Choroid plexus epithelial cell (primary cell): ENCODE measurements around the gene CMYA5.
"Not testable (repeated sequence)": the region's sequence is repeated elsewhere in the genome, so short reads cannot be mapped to it uniquely, and the experiment has no call there.

Experiments
- DNase-seq: peaks from one replicate; pipeline ENCODE4 v3.0.0-alpha.2; 2010; ENCODE audit warnings: low read depth
- H3K4me3 ChIP-seq: 2 replicates; pipeline ENCODE4 v1.5.1; 2011; ENCODE audit warnings: low read depth, mild to moderate bottlenecking, control low read depth, low read length, moderate library complexity
- CTCF ChIP-seq: conservative IDR thresholded peaks from 2 replicates; pipeline ENCODE4 v1.5.1; 2011; ENCODE audit warnings: low read depth, mild to moderate bottlenecking, control low read depth, inconsistent platforms, low read length, moderate library complexity

The CMYA5 gene

GRCh38 chr5:79702606-79703380 lies 13.2 kb downstream of the CMYA5 start:
- peak; percentile 25 for DNase-seq
- peak; percentile 69 for TF ChIP-seq CTCF
- H3K4me3 ChIP-seq = no peak overlapping the region

- DNase-seq = no peak
- no peak for TF ChIP-seq CTCF
Measured at GRCh38 chr5:79703381-79703645, 13.7 kb downstream of the CMYA5 start.

DNA sequence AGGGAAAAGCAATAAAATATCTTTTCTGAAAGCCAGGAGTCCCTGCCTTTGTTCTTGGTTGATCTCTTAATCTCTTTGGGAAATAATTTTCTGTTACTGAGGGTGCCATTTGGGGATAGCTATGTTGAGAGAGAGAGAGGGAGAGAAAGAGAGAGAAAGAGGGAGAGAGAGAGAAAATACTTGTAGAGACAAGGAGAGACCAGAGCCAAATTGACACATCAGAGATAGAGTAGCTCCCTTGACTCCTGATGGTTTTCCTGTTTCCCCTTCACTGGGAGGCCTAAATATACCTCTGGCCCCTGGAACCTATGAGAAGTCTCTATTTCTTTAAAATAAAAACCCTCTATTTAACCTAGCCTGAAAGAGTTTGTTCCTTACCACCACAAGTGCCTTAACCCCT lies 14.9 kb downstream of the CMYA5 start:
- no peak for TF ChIP-seq CTCF
- no peak for DNase-seq
- no peak overlapping the region for H3K4me3 ChIP-seq

More at GRCh38 chr5:79703381-79703645, 13.7 kb downstream of the CMYA5 start:
- H3K4me3 ChIP-seq = no peak overlapping the region

DNA sequence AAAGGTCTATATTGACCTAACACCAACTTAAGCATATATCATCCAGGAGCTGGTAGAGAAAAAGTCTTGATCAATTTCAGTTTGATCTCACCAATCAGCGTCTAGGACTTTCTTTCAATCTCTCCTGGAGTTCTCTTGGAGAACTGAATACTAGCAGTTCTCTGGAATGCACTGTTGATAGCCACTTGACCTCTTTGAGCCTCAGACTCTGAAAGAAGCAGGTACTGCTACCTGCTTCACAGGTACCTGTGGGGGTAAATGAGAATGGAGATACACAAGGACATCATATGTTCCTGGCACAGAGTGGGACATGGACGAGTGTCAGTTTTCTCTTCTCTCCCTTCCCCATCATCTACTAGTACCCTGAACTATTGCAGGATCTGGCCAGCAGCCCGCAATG lies 16.0 kb downstream of the CMYA5 start:
- TF ChIP-seq CTCF = no peak
- no peak overlapping the region for H3K4me3 ChIP-seq
- DNase-seq = no peak

- DNase-seq, H3K4me3 ChIP-seq: not testable (repeated sequence)
Measured at GRCh38 chr5:79706317-79706716, 16.7 kb downstream of the CMYA5 start.

DNA sequence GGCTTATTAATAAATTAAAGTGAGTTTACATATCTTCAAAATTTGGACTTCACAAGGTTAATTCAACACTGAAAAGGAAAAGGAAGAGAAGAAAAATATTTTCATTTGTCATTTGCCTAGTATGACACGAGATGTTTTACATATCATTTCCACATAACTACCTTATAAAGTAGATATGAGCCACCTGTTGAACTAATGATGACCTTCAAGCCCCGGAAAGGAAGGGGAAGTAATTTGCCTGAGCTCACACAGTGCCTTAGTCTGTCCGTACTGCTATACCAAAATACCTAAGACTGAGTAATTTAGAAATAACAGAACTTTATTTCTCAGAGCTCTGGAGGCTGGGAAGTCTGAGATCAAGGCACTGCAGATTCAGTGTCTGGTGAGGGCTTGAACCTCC lies 17.9 kb downstream of the CMYA5 start:
- no peak for TF ChIP-seq CTCF
- DNase-seq = no peak
- H3K4me3 ChIP-seq = no peak overlapping the region

DNA sequence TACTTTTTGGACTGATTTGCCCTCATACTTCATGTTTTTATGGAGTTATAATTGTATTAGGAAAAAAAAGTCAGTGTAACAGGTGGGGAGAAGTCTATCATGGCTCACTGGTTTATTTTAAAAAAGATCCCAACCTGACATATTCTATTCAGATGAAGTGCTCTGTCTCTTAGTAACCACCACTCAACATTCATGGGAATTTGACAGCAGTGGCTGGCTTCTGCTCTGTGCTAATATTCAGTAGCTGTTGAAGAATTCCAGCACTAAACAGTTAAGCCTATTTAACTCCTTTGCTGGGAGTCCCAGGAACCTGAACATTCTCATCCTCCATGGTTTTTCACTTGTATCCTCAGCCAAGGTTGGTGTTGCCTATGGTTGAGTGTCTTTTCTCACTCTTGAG lies 23.1 kb downstream of the CMYA5 start:
- no peak for TF ChIP-seq CTCF
- no peak for DNase-seq

More for the DNA sequence above, 23.1 kb downstream of the CMYA5 start:
- no peak overlapping the region for H3K4me3 ChIP-seq
